ENCODE results near the gene CLEC16A.

Gene CLEC16A

GRCh38 chr16:11147754-11148444 is 203.5 kb downstream of the CLEC16A start:
- no peak for DNase-seq

DNA sequence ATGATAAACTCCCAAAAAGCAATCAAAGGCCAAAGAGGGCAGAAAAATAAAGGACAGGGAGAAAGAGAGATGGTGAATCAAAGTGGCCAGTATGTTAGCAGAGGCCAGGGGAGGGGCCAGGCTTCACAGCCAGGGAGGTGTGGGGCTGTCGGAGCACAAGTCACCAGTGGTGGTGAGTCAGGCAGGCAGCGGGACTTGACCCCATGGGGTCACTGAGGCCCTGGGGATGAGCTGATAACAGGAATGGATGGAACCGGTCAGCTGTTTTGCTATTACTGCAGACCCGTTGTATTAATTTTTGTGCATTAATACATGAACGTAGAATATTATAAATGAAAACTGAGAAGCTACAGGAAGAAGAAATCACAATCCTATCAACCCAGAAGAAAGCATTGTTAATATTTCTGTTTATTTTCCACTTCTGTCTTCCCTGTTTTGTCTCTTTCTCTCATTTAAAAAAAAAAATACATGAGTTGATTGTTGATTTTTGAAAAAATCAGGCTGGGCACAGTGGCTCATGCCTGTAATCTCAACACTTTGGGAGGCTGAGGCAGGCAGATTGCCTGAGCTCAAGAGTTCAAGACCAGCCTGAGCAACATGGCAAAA is 204.8 kb downstream of the CLEC16A start:
- DNase-seq, result no peak

DNA sequence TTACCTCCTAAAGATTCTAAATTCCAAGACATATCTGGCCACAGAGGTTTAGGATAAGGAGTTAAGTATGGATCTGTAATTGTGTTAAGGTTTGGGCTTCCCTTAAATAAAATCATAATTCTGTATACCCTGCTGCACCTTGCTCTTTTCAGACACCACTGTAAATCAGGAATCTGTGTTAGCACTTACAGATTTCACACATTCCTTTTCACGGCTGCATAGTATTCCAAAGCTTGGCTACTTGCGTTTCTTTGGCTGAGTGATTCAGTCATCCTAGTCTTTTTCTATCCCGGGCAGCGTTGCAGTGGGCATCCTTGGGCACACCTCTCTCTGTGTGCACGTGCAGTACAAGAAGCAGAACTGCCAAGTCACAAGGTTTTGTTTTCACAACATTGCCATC is 205.8 kb downstream of the CLEC16A start:
- no peak for DNase-seq

- DNase-seq, result no peak
Measured at GRCh38 chr16:11151156-11151884, 207.0 kb downstream of the CLEC16A start.

DNA sequence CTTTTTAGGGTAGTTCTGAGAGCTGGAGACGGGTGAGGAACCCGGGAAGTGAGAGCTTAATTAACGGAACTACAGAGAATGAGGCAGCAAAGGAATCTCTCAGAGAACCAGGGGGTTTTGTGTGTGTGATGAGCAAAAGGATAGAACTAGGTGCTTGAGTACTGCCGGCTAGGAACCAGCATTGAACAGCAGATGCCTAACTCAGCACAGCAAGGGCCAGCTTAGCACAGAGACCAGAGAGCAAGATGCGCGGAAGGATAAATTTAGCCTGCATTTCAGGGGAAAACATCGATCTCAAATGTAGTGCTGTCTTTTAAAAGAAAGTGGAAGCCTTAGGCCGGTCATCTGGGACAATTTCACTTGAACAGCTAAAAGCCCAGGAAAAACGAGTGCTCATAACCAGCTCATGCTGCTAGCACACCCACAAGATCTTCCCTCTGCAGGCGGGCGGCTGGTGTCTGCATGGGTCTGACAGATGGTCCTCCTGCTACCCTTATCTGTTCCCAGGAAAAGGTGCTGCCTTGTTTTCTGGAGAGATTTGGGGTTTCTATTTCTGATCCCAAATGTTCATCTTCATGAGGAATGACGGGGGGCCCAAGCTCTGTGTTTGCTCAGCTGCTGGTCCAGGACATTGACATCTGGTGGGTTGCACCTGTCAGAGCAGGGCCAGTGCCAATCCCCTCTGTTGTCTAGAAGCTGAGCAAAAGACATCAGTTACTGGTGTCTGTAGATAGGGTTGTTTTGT is 207.7 kb downstream of the CLEC16A start:
- no peak for DNase-seq

GRCh38 chr16:11152677-11153331 is 208.4 kb downstream of the CLEC16A start:
- no peak for DNase-seq

DNA sequence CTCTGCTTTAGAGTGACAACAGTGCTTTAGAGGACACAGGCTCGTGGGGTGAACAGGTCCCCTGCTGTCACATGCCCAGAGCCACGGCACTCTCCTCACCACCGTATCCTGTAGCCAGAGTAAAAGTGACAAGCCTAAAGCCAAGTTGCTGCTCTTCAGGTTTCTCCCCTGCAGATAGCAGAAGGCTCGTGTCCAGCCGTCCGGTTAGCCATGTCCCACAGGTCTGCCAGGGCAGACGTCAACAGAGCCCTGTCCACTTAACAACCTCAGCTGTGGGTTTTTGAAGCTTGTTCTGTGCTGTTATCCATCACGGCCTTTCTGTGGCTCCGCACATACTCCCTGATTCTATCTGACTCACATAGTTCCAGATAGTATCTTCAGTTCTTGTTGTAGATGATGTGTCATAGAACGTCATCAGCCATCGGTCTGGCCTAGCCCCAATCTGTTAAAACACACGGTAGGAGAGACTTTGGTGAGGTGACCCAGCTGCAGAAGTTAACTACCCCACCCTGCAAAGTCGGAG is 211.0 kb downstream of the CLEC16A start:
- DNase-seq, result no peak

GRCh38 chr16:11156401-11156800 is 212.0 kb downstream of the CLEC16A start:
- no peak for DNase-seq

- no peak for DNase-seq
Measured at GRCh38 chr16:11157143-11157542, 212.8 kb downstream of the CLEC16A start.

- DNase-seq, result no peak
Measured at GRCh38 chr16:11158018-11158417, 213.7 kb downstream of the CLEC16A start.

DNA sequence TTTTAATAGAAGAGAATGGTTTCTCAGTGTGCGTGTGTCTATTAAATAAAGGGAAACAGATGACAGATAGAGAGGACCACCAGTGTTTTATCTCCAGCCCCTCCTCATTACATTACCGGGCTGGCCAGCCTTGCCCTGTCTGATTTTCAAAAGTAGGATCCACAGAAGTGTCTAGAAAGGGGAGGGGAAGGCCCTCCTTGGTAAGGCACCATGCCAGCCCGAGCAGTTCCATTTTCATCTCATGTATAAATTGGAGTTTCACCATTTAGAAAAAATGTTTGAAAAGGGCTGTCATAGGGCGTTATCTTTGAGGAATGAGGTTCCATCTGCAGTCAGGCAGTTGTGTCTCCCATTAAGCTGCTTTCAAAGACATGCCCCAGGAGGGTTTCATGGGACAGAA is 214.9 kb downstream of the CLEC16A start:
- DNase-seq, result no peak

- no peak for DNase-seq
Measured at GRCh38 chr16:11160676-11161115, 216.3 kb downstream of the CLEC16A start.

GRCh38 chr16:11161439-11161838 is 217.1 kb downstream of the CLEC16A start:
- no peak for DNase-seq

- DNase-seq, result no peak
Measured at GRCh38 chr16:11161974-11162373, 217.6 kb downstream of the CLEC16A start.

GRCh38 chr16:11162586-11163268 is 218.4 kb downstream of the CLEC16A start:
- DNase-seq, result no peak

GRCh38 chr16:11163761-11164261 is 219.4 kb downstream of the CLEC16A start:
- no peak for DNase-seq

DNA sequence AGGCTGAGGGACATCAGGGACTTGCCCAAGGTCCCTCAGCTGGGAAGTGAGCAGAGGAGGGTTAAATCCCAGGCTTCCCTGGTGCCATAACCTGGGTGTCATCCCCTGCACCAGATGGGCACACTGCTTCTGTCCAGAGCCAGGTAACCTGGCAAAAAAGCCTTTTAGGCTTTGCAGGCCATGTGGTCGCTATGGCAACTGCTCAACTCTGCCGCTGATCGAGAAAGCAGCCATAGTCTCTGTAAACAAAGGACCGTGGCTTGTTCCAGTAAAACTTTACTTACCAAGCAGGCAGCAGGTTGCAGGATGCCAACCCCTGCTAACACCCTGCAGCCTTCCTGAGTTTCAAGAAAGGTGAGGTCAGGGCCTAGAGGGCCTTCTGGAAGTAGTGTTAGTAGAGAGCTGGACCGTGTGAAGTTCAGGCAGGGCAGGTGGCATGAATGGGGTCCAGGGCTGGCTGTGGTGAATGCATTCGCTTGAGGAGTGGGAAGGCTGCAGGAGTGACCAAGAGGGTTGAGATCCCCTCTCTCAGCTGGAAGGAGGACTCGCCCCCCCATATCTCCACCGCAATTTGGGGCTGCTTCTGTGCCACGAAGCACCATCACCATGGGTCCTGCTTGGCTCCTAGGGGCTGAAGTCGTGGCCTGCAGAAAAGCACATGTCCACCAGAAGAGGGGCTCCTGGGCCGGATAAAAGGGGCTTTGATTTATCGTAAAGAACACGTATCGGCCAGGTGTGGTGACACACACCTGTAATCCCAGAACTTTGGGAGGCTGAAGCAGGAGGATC is 220.3 kb downstream of the CLEC16A start:
- no peak for DNase-seq

- no peak for DNase-seq
Measured at GRCh38 chr16:11165349-11165748, 221.0 kb downstream of the CLEC16A start.

DNA sequence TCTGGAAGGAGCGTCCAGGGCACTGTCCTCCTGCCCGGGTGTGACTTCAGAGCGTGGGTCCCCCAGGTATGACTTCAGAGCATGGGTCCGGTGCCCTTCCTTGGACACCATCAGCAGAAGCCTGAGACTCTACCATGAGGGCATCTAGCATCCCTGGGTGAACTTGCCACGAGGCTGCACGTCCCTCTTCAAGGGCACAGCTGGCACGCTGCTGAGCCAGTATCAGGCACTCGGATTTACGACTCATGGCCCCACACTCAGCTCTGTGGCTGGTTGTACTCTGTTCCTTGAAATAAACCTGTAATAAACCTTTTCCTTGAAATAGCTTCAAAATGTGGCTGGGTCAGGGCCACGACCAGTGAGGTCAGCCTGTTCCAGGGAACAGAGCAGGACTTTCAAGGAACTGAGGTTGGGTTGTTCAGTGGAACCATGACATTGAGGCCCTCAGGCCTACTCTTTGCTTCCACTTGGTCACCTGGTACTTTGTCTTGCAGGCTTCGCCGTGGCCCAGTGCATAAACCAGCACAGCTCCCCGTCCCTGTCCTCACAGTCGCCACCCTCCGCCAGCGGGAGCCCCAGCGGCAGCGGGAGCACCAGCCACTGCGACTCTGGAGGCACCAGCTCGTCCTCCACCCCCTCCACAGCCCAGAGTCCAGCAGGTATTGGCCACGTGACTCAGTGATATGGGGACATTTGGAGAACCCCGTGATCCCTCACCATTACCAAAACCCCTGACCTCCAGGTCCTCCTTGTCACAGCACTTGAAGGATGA is 221.7 kb downstream of the CLEC16A start:
- no peak for DNase-seq

- no peak for DNase-seq
Measured at GRCh38 chr16:11167581-11167980, 223.2 kb downstream of the CLEC16A start.

Measured in GOT3 (cell line).